ENCODE measurements around the gene ALDH1L1.

Gene ALDH1L1

GRCh38 chr3:126116526-126116925 is 63.9 kb downstream of the ALDH1L1 start:
- DNase-seq: no peak

- no peak for DNase-seq
Observed at GRCh38 chr3:126114443-126115386, 65.7 kb downstream of the ALDH1L1 start.

- no peak for DNase-seq
Observed at GRCh38 chr3:126113733-126114442, 66.5 kb downstream of the ALDH1L1 start.

- DNase-seq: no peak
Observed at GRCh38 chr3:126113238-126113555, 67.2 kb downstream of the ALDH1L1 start.

- DNase-seq: no peak
Observed at GRCh38 chr3:126112531-126113237, 67.7 kb downstream of the ALDH1L1 start.

- DNase-seq: no peak
Observed at GRCh38 chr3:126111566-126112475, 68.6 kb downstream of the ALDH1L1 start.

- DNase-seq: no peak
Observed at GRCh38 chr3:126111126-126111551, 69.2 kb downstream of the ALDH1L1 start.

- DNase-seq: no peak
Observed at GRCh38 chr3:126110431-126111125, 69.8 kb downstream of the ALDH1L1 start.

- DNase-seq: no peak
Observed at GRCh38 chr3:126109880-126110235, 70.5 kb downstream of the ALDH1L1 start.

GRCh38 chr3:126109146-126109879 is 71.1 kb downstream of the ALDH1L1 start:
- no peak for DNase-seq

GRCh38 chr3:126108676-126109050 is 71.7 kb downstream of the ALDH1L1 start:
- no peak for DNase-seq

GRCh38 chr3:126107957-126108675 is 72.3 kb downstream of the ALDH1L1 start:
- DNase-seq: no peak

- no peak for DNase-seq
Observed at GRCh38 chr3:126107203-126107939, 73.0 kb downstream of the ALDH1L1 start.

- no peak for DNase-seq
Observed at GRCh38 chr3:126106336-126107202, 73.8 kb downstream of the ALDH1L1 start.

GRCh38 chr3:126105691-126106187 is 74.6 kb downstream of the ALDH1L1 start:
- DNase-seq: no peak

- DNase-seq: no peak
Observed at GRCh38 chr3:126104742-126105605, 75.4 kb downstream of the ALDH1L1 start.

- DNase-seq: no peak
Observed at GRCh38 chr3:126104028-126104635, 76.3 kb downstream of the ALDH1L1 start.

Data from effector CD4-positive, alpha-beta T cell (primary cell).